SIG-M5 treated with dmso at 0.1 percent for 504 hours (cell line): ENCODE results near the gene TECR.
A peak's percentile ranks its signal among the peaks of the same experiment; 100 is the strongest.

Experiments used
- DNase-seq: peaks from one replicate; lab custom pipeline; 2025; ENCODE audit not compliant: unreplicated experiment; lab: John Stamatoyannopoulos, UW

TECR gene

GRCh38 chr19:14507704-14508542 lies 21.5 kb upstream of the TECR start:
- DNase-seq = peak; percentile 64

- DNase-seq = peak; percentile 78
These were observed 18.8 kb upstream of the TECR start for GRCh38 chr19:14510311-14511228.

GRCh38 chr19:14511229-14511593 lies 18.2 kb upstream of the TECR start:
- DNase-seq = no peak

GRCh38 chr19:14512406-14512961 lies 16.9 kb upstream of the TECR start:
- no peak for DNase-seq

- DNase-seq = no peak
These were observed 15.1 kb upstream of the TECR start for GRCh38 chr19:14514215-14514863.

GRCh38 chr19:14515501-14516047 lies 13.8 kb upstream of the TECR start:
- no peak for DNase-seq

GRCh38 chr19:14516048-14516534 lies 13.3 kb upstream of the TECR start:
- DNase-seq = no peak

GRCh38 chr19:14516746-14517438 lies 12.5 kb upstream of the TECR start:
- DNase-seq = peak; percentile 5

- no peak for DNase-seq
These were observed 12.0 kb upstream of the TECR start for GRCh38 chr19:14517446-14517839.

GRCh38 chr19:14517840-14518505 lies 11.4 kb upstream of the TECR start, which contains the start of gene DNAJB1:
Gene DNAJB1 (minus strand): TSS chr19:14518397. CDS start chr19:14518349, 48 bp downstream.
- peak; percentile 61 for DNase-seq

GRCh38 chr19:14519245-14519859 lies 10.0 kb upstream of the TECR start:
- DNase-seq = no peak

GRCh38 chr19:14519860-14520407 lies 9.5 kb upstream of the TECR start:
- DNase-seq = no peak

- DNase-seq = no peak
These were observed 8.9 kb upstream of the TECR start for GRCh38 chr19:14520543-14520942.

GRCh38 chr19:14525729-14526128 lies 3.7 kb upstream of the TECR start:
- DNase-seq = peak; percentile 14

- DNase-seq = no peak
These were observed 3.0 kb upstream of the TECR start for GRCh38 chr19:14526423-14526822.

- no peak for DNase-seq
These were observed 758 bp upstream of the TECR start for GRCh38 chr19:14528419-14529253.

- DNase-seq = peak; percentile 34
These were observed 583 bp downstream of the TECR start for GRCh38 chr19:14530005-14530348.

GRCh38 chr19:14530506-14530905 lies 1.1 kb downstream of the TECR start:
- DNase-seq = peak; percentile 54
